Ishikawa (cell line): Measurements from ENCODE around the gene MOGAT1.

Source experiments
- CEBPB ChIP-seq: IDR thresholded peaks from 2 replicates; pipeline ENCODE4 v1.6.1; 2012
- CREB1 ChIP-seq: IDR thresholded peaks from 2 replicates; pipeline ENCODE4 v1.6.1; 2012; ENCODE audit warnings: low read depth
- EGR1 ChIP-seq: IDR thresholded peaks from 2 replicates; pipeline ENCODE4 v1.6.1; 2012
- EP300 ChIP-seq: IDR thresholded peaks from 2 replicates; pipeline ENCODE4 v1.6.1; 2012; ENCODE audit warnings: borderline replicate concordance
- FOXM1 ChIP-seq: IDR thresholded peaks from 2 replicates; pipeline ENCODE4 v1.6.1; 2012; ENCODE audit warnings: low read depth, borderline replicate concordance
- NFIC ChIP-seq: IDR thresholded peaks from 2 replicates; pipeline ENCODE4 v1.6.1; 2012
- RAD21 ChIP-seq: IDR thresholded peaks from 2 replicates; pipeline ENCODE4 v1.6.1; 2012; ENCODE audit warnings: low read depth
- REST ChIP-seq: IDR thresholded peaks from 2 replicates; pipeline ENCODE4 v1.6.1; 2012; ENCODE audit warnings: low read depth, mild to moderate bottlenecking
- TAF1 ChIP-seq: IDR thresholded peaks from 2 replicates; pipeline ENCODE4 v1.6.1; 2012; ENCODE audit warnings: low read depth, mild to moderate bottlenecking
- TCF12 ChIP-seq: IDR thresholded peaks from 2 replicates; pipeline ENCODE4 v1.6.1; 2012; ENCODE audit warnings: low read depth
- TEAD4 ChIP-seq: IDR thresholded peaks from 2 replicates; pipeline ENCODE4 v1.6.1; 2012
- YY1 ChIP-seq: IDR thresholded peaks from 2 replicates; pipeline ENCODE4 v1.6.1; 2012; ENCODE audit warnings: low read depth
- ZBTB7A ChIP-seq: IDR thresholded peaks from 2 replicates; pipeline ENCODE4 v1.6.1; 2012; ENCODE audit warnings: low read depth
- TF ChIP-seq, protein P1 (sequence below): IDR thresholded peaks from 2 replicates; pipeline ENCODE4 v1.6.1; 2012
- TF ChIP-seq, protein P2 (sequence below): IDR thresholded peaks from 2 replicates; pipeline ENCODE4 v1.6.1; 2012

MOGAT1 gene

GRCh38 chr2:222627764-222628163, 43.7 kb upstream of the MOGAT1 start:
- TF ChIP-seq CREB1 (no peak), TCF12 (no peak), EGR1 (no peak), EP300 (no peak), TAF1 (no peak), REST (no peak), TEAD4 (no peak), NFIC (no peak)
- TF ChIP-seq, protein P1, sequence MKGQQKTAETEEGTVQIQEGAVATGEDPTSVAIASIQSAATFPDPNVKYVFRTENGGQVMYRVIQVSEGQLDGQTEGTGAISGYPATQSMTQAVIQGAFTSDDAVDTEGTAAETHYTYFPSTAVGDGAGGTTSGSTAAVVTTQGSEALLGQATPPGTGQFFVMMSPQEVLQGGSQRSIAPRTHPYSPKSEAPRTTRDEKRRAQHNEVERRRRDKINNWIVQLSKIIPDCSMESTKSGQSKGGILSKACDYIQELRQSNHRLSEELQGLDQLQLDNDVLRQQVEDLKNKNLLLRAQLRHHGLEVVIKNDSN, result no peak
- TF ChIP-seq, protein P2, sequence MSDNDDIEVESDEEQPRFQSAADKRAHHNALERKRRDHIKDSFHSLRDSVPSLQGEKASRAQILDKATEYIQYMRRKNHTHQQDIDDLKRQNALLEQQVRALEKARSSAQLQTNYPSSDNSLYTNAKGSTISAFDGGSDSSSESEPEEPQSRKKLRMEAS, result no peak

DNA sequence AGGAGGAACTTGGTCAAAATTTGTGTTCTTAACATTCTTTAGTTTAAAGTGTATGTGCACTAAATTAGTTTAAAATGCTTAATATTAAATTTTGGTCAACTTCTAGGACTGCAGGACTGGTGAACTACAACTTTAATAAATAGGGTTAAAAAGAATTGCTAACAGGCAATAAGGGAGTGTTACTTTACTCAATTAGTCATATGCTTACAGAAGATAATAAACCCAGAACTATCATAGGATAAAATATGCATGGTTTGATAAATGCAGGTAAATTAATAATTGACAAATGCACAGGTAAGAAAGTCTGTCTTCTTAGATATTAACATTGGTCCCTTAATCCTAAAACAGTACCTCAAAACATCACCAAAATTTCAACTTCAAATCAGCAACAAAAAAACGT, 36.2 kb upstream of the MOGAT1 start:
- TF ChIP-seq REST (no peak), EP300 (no peak), CEBPB (no peak), CREB1 (no peak), YY1 (no peak), EGR1 (no peak), TCF12 (no peak), NFIC (no peak), TEAD4 (no peak), ZBTB7A (no peak), RAD21 (no peak), FOXM1 (no peak), TAF1 (no peak)
- TF ChIP-seq, protein P2, result no peak

- TF ChIP-seq CEBPB (no peak), RAD21 (no peak), EP300 (no peak), YY1 (no peak), ZBTB7A (no peak)
- TF ChIP-seq, protein P2, result no peak
Observed at GRCh38 chr2:222637067-222637466, 34.4 kb upstream of the MOGAT1 start.

GRCh38 chr2:222641336-222641735, 30.1 kb upstream of the MOGAT1 start:
- TF ChIP-seq, protein P2, result no peak
- no peak for TF ChIP-seq FOXM1
- TF ChIP-seq ZBTB7A, result no peak
- no peak for TF ChIP-seq CREB1
- TF ChIP-seq TCF12, result no peak

GRCh38 chr2:222643134-222643533, 28.3 kb upstream of the MOGAT1 start:
- TF ChIP-seq TEAD4, result no peak
- no peak for TF ChIP-seq TAF1
- no peak for TF ChIP-seq YY1
- TF ChIP-seq NFIC, result no peak
- TF ChIP-seq REST, result no peak
- TF ChIP-seq, protein P2, result no peak
- no peak for TF ChIP-seq RAD21
- no peak for TF ChIP-seq CEBPB
- no peak for TF ChIP-seq EGR1
